ENCODE data around the gene ZNF182. TPM values are rescaled to one million over a fixed set of nuclear protein-coding genes. Genes with fewer than 3 reads are reported as not detected.
"Not testable (repeated sequence)": the region's sequence is repeated elsewhere in the genome, so short reads cannot be mapped to it uniquely, and the experiment has no call there.

Gene ZNF182
- total RNA-seq, 1 donor from 2014 or later: 6.8 TPM

DNA sequence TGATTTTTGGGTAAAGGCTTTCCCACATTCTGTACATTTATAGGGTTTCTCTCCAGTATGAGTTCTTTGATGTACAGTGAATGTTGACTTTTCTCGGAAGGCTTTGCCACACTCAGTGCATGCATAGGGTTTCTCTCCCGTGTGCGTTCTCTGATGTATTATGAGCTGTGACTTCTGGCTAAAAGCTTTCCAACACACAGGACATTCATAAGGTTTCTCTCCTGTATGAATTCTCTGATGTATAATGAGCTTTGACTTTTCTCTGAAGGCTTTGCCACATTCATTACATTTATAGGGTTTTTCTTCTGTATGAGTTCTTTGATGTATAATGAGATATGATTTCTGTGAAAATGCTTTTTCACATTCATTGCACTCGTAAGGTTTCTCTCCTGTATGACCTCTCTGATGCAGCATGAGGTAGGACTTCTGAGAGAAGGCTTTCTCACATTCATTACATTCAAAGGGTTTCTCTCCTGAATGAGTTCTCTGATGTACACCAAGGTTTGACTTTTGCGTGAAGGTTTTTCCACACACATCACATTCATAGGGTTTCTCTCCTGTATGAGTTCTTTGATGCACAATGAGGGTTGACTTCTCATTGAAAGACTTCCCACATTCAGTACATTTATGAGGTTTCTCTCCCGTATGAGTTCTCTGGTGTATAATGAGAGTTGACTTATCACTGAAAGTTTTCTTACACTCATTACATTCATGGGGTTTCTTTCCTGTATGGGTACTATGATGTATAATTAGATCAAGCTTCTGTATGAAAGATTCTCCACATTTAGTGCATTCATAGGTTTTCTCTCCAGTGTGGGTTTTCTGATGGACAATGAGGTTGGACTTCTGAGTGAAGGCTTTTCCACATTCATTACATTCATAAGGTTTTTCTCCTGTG lies 27.3 kb downstream of the ZNF182 start:
- no peak for DNase-seq (ENCODE audit: extremely low spot score, unreplicated experiment)
- Mint-ChIP-seq H3K9me3 (peaks cover 38% of the 10 kb centered on the region), H3K36me3 (peaks cover 70% of the 10 kb centered on the region)

DNA sequence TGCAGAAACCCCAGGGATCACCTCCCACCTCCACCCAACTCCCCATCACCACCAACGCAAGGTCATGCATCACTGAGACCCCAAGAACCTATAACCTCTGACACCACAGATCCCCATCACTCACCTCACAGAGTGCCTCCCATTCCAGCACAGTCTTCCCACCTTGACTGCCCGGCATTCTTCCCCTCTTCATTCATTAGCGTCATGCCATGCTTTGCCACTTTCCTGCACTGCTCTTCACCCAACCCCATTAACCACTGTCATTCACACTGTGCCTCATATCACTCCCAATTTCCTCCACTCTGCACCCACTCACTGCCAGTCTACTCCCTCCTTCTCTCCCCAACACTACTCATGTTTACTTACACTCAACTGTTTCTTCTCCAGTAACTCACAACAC lies 30.6 kb downstream of the ZNF182 start:
- no peak for TF ChIP-seq CTCF (conservative IDR thresholded peaks at IDR 0.05)
- H3K4me3 Mint-ChIP-seq: no peak overlapping the region
- H3K36me3 Mint-ChIP-seq: peaks cover 44% of the 10 kb centered on the region
- H3K27ac Mint-ChIP-seq: no peak overlapping the region
- no peaks in the 10 kb centered on the region for H3K4me1 Mint-ChIP-seq (ENCODE audit: unreplicated experiment)
- H3K9me3 Mint-ChIP-seq: peaks cover 33% of the 10 kb centered on the region
- H3K27me3 Mint-ChIP-seq: no peaks in the 10 kb centered on the region
- no peak for DNase-seq (ENCODE audit: extremely low spot score, unreplicated experiment)

More for the DNA sequence above, 27.3 kb downstream of the ZNF182 start:
- Mint-ChIP-seq H3K4me3 (no peak overlapping the region), H3K27me3 (no peaks in the 10 kb centered on the region), H3K27ac (no peak overlapping the region), H3K4me1 (ENCODE audit: unreplicated experiment) (no peaks in the 10 kb centered on the region)
- no peak for TF ChIP-seq CTCF (conservative IDR thresholded peaks at IDR 0.05)

DNA sequence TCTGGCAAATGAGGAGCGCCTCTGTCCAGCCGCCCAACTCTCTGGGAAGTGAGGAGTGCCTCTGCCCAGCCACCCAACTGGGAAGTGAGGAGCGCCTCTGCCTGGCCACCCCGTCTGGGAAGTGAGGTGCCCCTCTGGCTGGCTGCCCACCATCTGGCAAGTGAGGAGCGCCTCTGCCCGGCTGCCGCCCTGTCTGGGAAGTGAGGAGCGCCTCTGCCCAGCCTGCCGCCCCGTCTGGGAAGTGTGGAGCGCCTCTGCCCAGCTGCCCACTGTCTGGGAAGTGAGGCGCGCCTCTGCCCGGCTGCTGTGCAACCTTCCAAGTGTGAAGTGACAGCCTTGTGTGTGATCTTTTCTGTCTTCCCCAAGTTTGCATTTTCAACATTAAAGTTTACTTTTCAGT lies 38.3 kb downstream of the ZNF182 start:
- peaks cover 18% of the 10 kb centered on the region for H3K9me3 Mint-ChIP-seq
- H3K36me3 Mint-ChIP-seq; H3K4me3 Mint-ChIP-seq; H3K27ac Mint-ChIP-seq; DNase-seq (ENCODE audit: extremely low spot score, unreplicated experiment); H3K27me3 Mint-ChIP-seq; H3K4me1 Mint-ChIP-seq (ENCODE audit: unreplicated experiment): not testable (repeated sequence)

DNA sequence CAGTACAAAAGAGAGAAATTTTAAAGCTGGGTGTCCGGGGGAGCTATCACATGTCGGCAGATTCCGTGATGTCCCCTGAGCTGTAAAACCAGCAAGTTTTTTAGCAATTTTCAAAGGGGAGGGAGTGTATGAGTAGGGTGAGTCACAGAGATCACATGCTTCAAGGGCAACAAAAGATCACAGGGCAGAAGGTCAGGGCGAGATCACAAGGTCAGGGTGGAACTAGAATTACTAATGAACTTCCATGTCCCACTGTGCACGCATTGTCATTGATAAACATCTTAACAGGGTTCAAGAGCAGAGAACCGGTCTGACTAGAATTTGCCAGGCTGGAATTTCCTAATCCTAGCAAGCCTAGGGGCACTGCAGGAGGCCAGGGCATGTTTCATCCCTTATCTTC lies 42.0 kb downstream of the ZNF182 start:
- peaks cover 13% of the 10 kb centered on the region for H3K9me3 Mint-ChIP-seq
- not testable (repeated sequence) for H3K36me3 Mint-ChIP-seq; H3K27ac Mint-ChIP-seq; H3K27me3 Mint-ChIP-seq; H3K4me1 Mint-ChIP-seq (ENCODE audit: unreplicated experiment); DNase-seq (ENCODE audit: extremely low spot score, unreplicated experiment); H3K4me3 Mint-ChIP-seq

DNA sequence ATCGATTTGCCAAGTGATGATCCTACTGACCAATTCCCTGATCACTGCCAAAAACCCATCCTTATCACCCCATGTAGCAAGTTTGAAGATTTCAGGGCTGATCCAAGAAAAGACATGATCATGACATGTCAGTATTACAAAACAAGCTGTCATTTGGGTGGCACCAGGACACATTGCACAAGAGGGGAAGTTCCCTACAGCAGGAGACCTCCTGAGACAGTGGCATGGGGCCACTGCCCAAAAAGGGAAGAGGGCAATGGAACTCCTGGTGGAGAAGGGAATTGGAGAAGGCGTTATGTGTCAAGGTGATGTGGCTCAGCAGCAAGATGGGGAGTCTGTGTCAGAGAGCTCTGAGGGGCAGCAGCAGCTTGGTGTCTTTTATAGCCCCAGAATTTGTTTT lies 43.4 kb downstream of the ZNF182 start:
- H3K9me3 Mint-ChIP-seq: peaks cover 13% of the 10 kb centered on the region
- peaks cover 3% of the 10 kb centered on the region for H3K36me3 Mint-ChIP-seq
- no peak for DNase-seq (ENCODE audit: extremely low spot score, unreplicated experiment)
- no peak overlapping the region for H3K27ac Mint-ChIP-seq
- no peaks in the 10 kb centered on the region for H3K27me3 Mint-ChIP-seq
- no peaks in the 10 kb centered on the region for H3K4me1 Mint-ChIP-seq (ENCODE audit: unreplicated experiment)
- TF ChIP-seq CTCF (conservative IDR thresholded peaks at IDR 0.05): no peak
- no peak overlapping the region for H3K4me3 Mint-ChIP-seq

GRCh38 chrX:47958761-47959342 lies 44.9 kb downstream of the ZNF182 start:
- DNase-seq (ENCODE audit: extremely low spot score, unreplicated experiment): no peak
- no peak for TF ChIP-seq CTCF (conservative IDR thresholded peaks at IDR 0.05)
- H3K9me3 Mint-ChIP-seq: peaks cover 7% of the 10 kb centered on the region
- no peaks in the 10 kb centered on the region for H3K4me1 Mint-ChIP-seq (ENCODE audit: unreplicated experiment)
- no peaks in the 10 kb centered on the region for H3K27me3 Mint-ChIP-seq
- no peaks in the 10 kb centered on the region for H3K36me3 Mint-ChIP-seq
- H3K27ac Mint-ChIP-seq: no peak overlapping the region
- H3K4me3 Mint-ChIP-seq: no peak overlapping the region

DNA sequence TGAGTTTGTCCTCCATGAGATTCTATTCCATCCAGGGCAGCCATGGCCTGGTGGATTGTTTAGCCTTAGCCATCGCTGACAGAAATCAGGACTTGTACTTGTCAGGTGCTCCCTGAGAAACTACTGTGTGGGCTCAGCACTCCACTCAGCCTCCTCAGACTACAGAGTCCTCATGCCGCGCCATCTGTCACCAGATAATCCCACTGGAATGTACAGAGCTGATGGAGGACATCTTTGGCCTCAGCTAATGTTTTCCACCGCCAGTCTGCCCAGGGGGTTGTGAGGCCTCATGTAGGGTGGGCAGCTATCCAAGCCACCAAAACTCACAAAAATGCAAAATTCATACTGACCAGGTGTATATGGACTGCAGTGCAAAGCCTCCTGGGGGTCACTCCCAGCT lies 45.6 kb downstream of the ZNF182 start:
- DNase-seq (ENCODE audit: extremely low spot score, unreplicated experiment); H3K27me3 Mint-ChIP-seq; H3K4me1 Mint-ChIP-seq (ENCODE audit: unreplicated experiment); H3K4me3 Mint-ChIP-seq; H3K9me3 Mint-ChIP-seq; H3K36me3 Mint-ChIP-seq; H3K27ac Mint-ChIP-seq: not testable (repeated sequence)

Measured in type B pancreatic cell (in vitro differentiated cells).